Measurements from ENCODE around the gene NRARP.

The NRARP gene

GRCh38 chr9:137252555-137253506 is 49.2 kb downstream of the NRARP start:
- Histone ChIP-seq H3K27me3 (ENCODE audit: insufficient read depth, poor library complexity, severe bottlenecking) (no peaks in the 10 kb centered on the region), H3K4me1 (ENCODE audit: insufficient read depth, poor library complexity, severe bottlenecking) (peaks cover 7% of the 10 kb centered on the region), H3K27ac (ENCODE audit: poor library complexity, severe bottlenecking) (no peak overlapping the region), H3K4me3 (ENCODE audit: severe bottlenecking) (no peak overlapping the region), H3K36me3 (ENCODE audit: low read depth) (peaks cover 15% of the 10 kb centered on the region), H3K9me3 (ENCODE audit: severe bottlenecking) (no peaks in the 10 kb centered on the region)
- no peak for TF ChIP-seq CTCF (IDR thresholded peaks at IDR 0.05; ENCODE audit: poor library complexity, severe bottlenecking)
- DNase-seq (ENCODE audit: low spot score) (no peak), ATAC-seq (ENCODE audit: low read depth) (peak; percentile 18; the same call in 1 of the 3 replicates)

- H3K4me1 ChIP-seq (ENCODE audit: insufficient read depth, poor library complexity, severe bottlenecking): peaks cover 7% of the 10 kb centered on the region
Observed at GRCh38 chr9:137251490-137252268, 50.4 kb downstream of the NRARP start.

GRCh38 chr9:137251194-137251461 is 50.9 kb downstream of the NRARP start, which contains the start of gene STPG3:
STPG3 (plus strand) TSS chr9:137251286; CDS start chr9:137251287, 1 bp downstream.
- H3K4me1 ChIP-seq (ENCODE audit: insufficient read depth, poor library complexity, severe bottlenecking): peaks cover 3% of the 10 kb centered on the region
- DNase-seq (ENCODE audit: low spot score): no peak
- no peak within 1 kb of the TSS for H3K27ac ChIP-seq (ENCODE audit: poor library complexity, severe bottlenecking)
- peaks cover 2% of the 10 kb centered on the region for H3K36me3 ChIP-seq (ENCODE audit: low read depth)
- no peak within 1 kb of the TSS for H3K4me3 ChIP-seq (ENCODE audit: severe bottlenecking)
- ATAC-seq (ENCODE audit: low read depth): no peak
- TF ChIP-seq CTCF (IDR thresholded peaks at IDR 0.05; ENCODE audit: poor library complexity, severe bottlenecking): no peak
- no peaks in the 10 kb centered on the region for H3K27me3 ChIP-seq (ENCODE audit: insufficient read depth, poor library complexity, severe bottlenecking)
- no peaks in the 10 kb centered on the region for H3K9me3 ChIP-seq (ENCODE audit: severe bottlenecking)

More at GRCh38 chr9:137251490-137252268, 50.4 kb downstream of the NRARP start:
- Histone ChIP-seq H3K36me3 (ENCODE audit: low read depth) (peaks cover 7% of the 10 kb centered on the region), H3K27ac (ENCODE audit: poor library complexity, severe bottlenecking) (no peak overlapping the region), H3K9me3 (ENCODE audit: severe bottlenecking) (no peaks in the 10 kb centered on the region), H3K4me3 (ENCODE audit: severe bottlenecking) (no peak overlapping the region), H3K27me3 (ENCODE audit: insufficient read depth, poor library complexity, severe bottlenecking) (no peaks in the 10 kb centered on the region)
- DNase-seq (ENCODE audit: low spot score) (no peak), ATAC-seq (ENCODE audit: low read depth) (no peak)
- no peak for TF ChIP-seq CTCF (IDR thresholded peaks at IDR 0.05; ENCODE audit: poor library complexity, severe bottlenecking)

- Histone ChIP-seq H3K36me3 (ENCODE audit: low read depth) (no peaks in the 10 kb centered on the region), H3K27me3 (ENCODE audit: insufficient read depth, poor library complexity, severe bottlenecking) (no peaks in the 10 kb centered on the region), H3K4me3 (ENCODE audit: severe bottlenecking) (no peak overlapping the region), H3K9me3 (ENCODE audit: severe bottlenecking) (no peaks in the 10 kb centered on the region), H3K27ac (ENCODE audit: poor library complexity, severe bottlenecking) (no peak overlapping the region), H3K4me1 (ENCODE audit: insufficient read depth, poor library complexity, severe bottlenecking) (peaks cover 2% of the 10 kb centered on the region)
- ATAC-seq (ENCODE audit: low read depth) (no peak), DNase-seq (ENCODE audit: low spot score) (no peak)
- no peak for TF ChIP-seq CTCF (IDR thresholded peaks at IDR 0.05; ENCODE audit: poor library complexity, severe bottlenecking)
Observed at GRCh38 chr9:137250329-137251193, 51.5 kb downstream of the NRARP start.

All from RWPE2 (cell line).